ENCODE results near the gene HSD17B2. TPM values are rescaled to one million over a fixed set of nuclear protein-coding genes. Genes with fewer than 3 reads are reported as not detected.
A peak's percentile ranks its signal among the peaks of the same experiment; 100 is the strongest.
"Not testable (repeated sequence)": the region's sequence is repeated elsewhere in the genome, so short reads cannot be mapped to it uniquely, and the experiment has no call there.

HSD17B2 gene
- total and polyA plus RNA-seq, 5 donors, result not detected

GRCh38 chr16:82108100-82108499, 73.0 kb downstream of the HSD17B2 start:
- ATAC-seq, result peak; percentile 22 to 49
- no peaks in the 10 kb centered on the region for H3K4me1 ChIP-seq (ENCODE audit: control insufficient read depth, insufficient read depth, low read length)
- intact Hi-C loops (cut with DNase I), result no loop called here
- no peak overlapping the region for H3K27ac ChIP-seq (ENCODE audit: low read length)
- 57% methylated on average over 2 of the region's 2 CpGs for WGBS
- no peaks in the 10 kb centered on the region for H3K9me3 ChIP-seq (ENCODE audit: control insufficient read depth, low read length)
- no peaks in the 10 kb centered on the region for H3K27me3 ChIP-seq (ENCODE audit: control insufficient read depth, insufficient read depth)
- H3K4me3 ChIP-seq (ENCODE audit: low read length), result no peak overlapping the region
- DNase-seq, result no peak

GRCh38 chr16:82108774-82109173, 73.7 kb downstream of the HSD17B2 start:
- Histone ChIP-seq H3K27ac (ENCODE audit: low read length) (no peak overlapping the region), H3K4me3 (ENCODE audit: low read length) (no peak overlapping the region), H3K9me3 (ENCODE audit: control insufficient read depth, low read length) (no peaks in the 10 kb centered on the region), H3K27me3 (ENCODE audit: control insufficient read depth, insufficient read depth) (no peaks in the 10 kb centered on the region), H3K4me1 (ENCODE audit: control insufficient read depth, insufficient read depth, low read length) (no peaks in the 10 kb centered on the region)
- peak in 1 of 2 donors; percentile 48 for ATAC-seq
- WGBS, result 38% methylated on average over 6 of the region's 6 CpGs
- peak in 1 of 3 donors; percentile 52 for DNase-seq
- intact Hi-C loops (cut with DNase I), result no loop called here

GRCh38 chr16:82109266-82109665, 74.2 kb downstream of the HSD17B2 start:
- H3K27ac ChIP-seq (ENCODE audit: low read length); intact Hi-C loops (cut with DNase I); H3K4me1 ChIP-seq (ENCODE audit: control insufficient read depth, insufficient read depth, low read length); H3K9me3 ChIP-seq (ENCODE audit: control insufficient read depth, low read length); ATAC-seq; H3K4me3 ChIP-seq (ENCODE audit: low read length); DNase-seq; H3K27me3 ChIP-seq (ENCODE audit: control insufficient read depth, insufficient read depth): not testable (repeated sequence)
- 57% methylated on average over 3 of the region's 3 CpGs for WGBS

GRCh38 chr16:82111944-82112343, 76.9 kb downstream of the HSD17B2 start:
- H3K9me3 ChIP-seq (ENCODE audit: control insufficient read depth, low read length), result no peaks in the 10 kb centered on the region
- intact Hi-C loops (cut with DNase I), result loop anchor here in 1 of 4 donors (10.0 kb wide), 1 partner anchor 123 kb away; no protein-coding TSS in a partner anchor
- no peaks in the 10 kb centered on the region for H3K27me3 ChIP-seq (ENCODE audit: control insufficient read depth, insufficient read depth)
- H3K27ac ChIP-seq (ENCODE audit: low read length), result no peak overlapping the region
- DNase-seq, result no peak
- ATAC-seq, result no peak
- no peaks in the 10 kb centered on the region for H3K4me1 ChIP-seq (ENCODE audit: control insufficient read depth, insufficient read depth, low read length)
- 80% methylated on average over 2 of the region's 2 CpGs for WGBS
- no peak overlapping the region for H3K4me3 ChIP-seq (ENCODE audit: low read length)

GRCh38 chr16:82113741-82114140, 78.7 kb downstream of the HSD17B2 start:
- Histone ChIP-seq H3K4me1 (ENCODE audit: control insufficient read depth, insufficient read depth, low read length) (no peaks in the 10 kb centered on the region), H3K4me3 (ENCODE audit: low read length) (no peak overlapping the region), H3K27ac (ENCODE audit: low read length) (no peak overlapping the region), H3K27me3 (ENCODE audit: control insufficient read depth, insufficient read depth) (no peaks in the 10 kb centered on the region), H3K9me3 (ENCODE audit: control insufficient read depth, low read length) (no peaks in the 10 kb centered on the region)
- no peak for DNase-seq
- WGBS, result 65% methylated on average over 3 of the region's 3 CpGs
- no peak for ATAC-seq
- intact Hi-C loops (cut with DNase I), result loop anchor here in 1 of 4 donors (10.0 kb wide), 1 partner anchor 121 kb away; no protein-coding TSS in a partner anchor

GRCh38 chr16:82116535-82116934, 81.5 kb downstream of the HSD17B2 start:
- DNase-seq, result no peak
- H3K27me3 ChIP-seq (ENCODE audit: control insufficient read depth, insufficient read depth), result no peaks in the 10 kb centered on the region
- 62% methylated on average over 1 of the region's 1 CpG for WGBS
- no peak overlapping the region for H3K27ac ChIP-seq (ENCODE audit: low read length)
- no peak for ATAC-seq
- no peaks in the 10 kb centered on the region for H3K4me1 ChIP-seq (ENCODE audit: control insufficient read depth, insufficient read depth, low read length)
- intact Hi-C loops (cut with DNase I), result loop anchor here in 1 of 4 donors (10.0 kb wide), 1 partner anchor 118 kb away; no protein-coding TSS in a partner anchor
- no peak overlapping the region for H3K4me3 ChIP-seq (ENCODE audit: low read length)
- H3K9me3 ChIP-seq (ENCODE audit: control insufficient read depth, low read length), result no peaks in the 10 kb centered on the region

GRCh38 chr16:82118749-82119148, 83.7 kb downstream of the HSD17B2 start:
- Histone ChIP-seq H3K4me1 (ENCODE audit: control insufficient read depth, insufficient read depth, low read length) (no peaks in the 10 kb centered on the region), H3K27me3 (ENCODE audit: control insufficient read depth, insufficient read depth) (no peaks in the 10 kb centered on the region), H3K27ac (ENCODE audit: low read length) (no peak overlapping the region), H3K4me3 (ENCODE audit: low read length) (no peak overlapping the region), H3K9me3 (ENCODE audit: control insufficient read depth, low read length) (no peaks in the 10 kb centered on the region)
- ATAC-seq (no peak), DNase-seq (no peak)
- 90% methylated on average over 2 of the region's 2 CpGs for WGBS
- intact Hi-C loops (cut with DNase I), result loop anchor here in 1 of 4 donors (10.0 kb wide), 1 partner anchor 116 kb away; no protein-coding TSS in a partner anchor

GRCh38 chr16:82119405-82119804, 84.4 kb downstream of the HSD17B2 start:
- DNase-seq, result no peak

GRCh38 chr16:82124651-82125050, 89.6 kb downstream of the HSD17B2 start:
- 84% methylated on average over 3 of the region's 3 CpGs for WGBS
- DNase-seq (no peak), ATAC-seq (no peak)
- Histone ChIP-seq H3K4me1 (ENCODE audit: control insufficient read depth, insufficient read depth, low read length) (no peaks in the 10 kb centered on the region), H3K27me3 (ENCODE audit: control insufficient read depth, insufficient read depth) (no peaks in the 10 kb centered on the region), H3K27ac (ENCODE audit: low read length) (no peak overlapping the region), H3K4me3 (ENCODE audit: low read length) (no peak overlapping the region), H3K9me3 (ENCODE audit: control insufficient read depth, low read length) (no peaks in the 10 kb centered on the region)
- intact Hi-C loops (cut with DNase I), result no loop called here

More at GRCh38 chr16:82119405-82119804, 84.4 kb downstream of the HSD17B2 start:
- no peaks in the 10 kb centered on the region for H3K4me1 ChIP-seq (ENCODE audit: control insufficient read depth, insufficient read depth, low read length)
- H3K4me3 ChIP-seq (ENCODE audit: low read length), result no peak overlapping the region
- 67% methylated on average over 4 of the region's 4 CpGs for WGBS
- ATAC-seq, result no peak
- no peak overlapping the region for H3K27ac ChIP-seq (ENCODE audit: low read length)
- intact Hi-C loops (cut with DNase I), result loop anchor here in 1 of 4 donors (10.0 kb wide), 1 partner anchor 115 kb away; no protein-coding TSS in a partner anchor
- H3K9me3 ChIP-seq (ENCODE audit: control insufficient read depth, low read length), result no peaks in the 10 kb centered on the region
- H3K27me3 ChIP-seq (ENCODE audit: control insufficient read depth, insufficient read depth), result no peaks in the 10 kb centered on the region

GRCh38 chr16:82129881-82130280, 94.8 kb downstream of the HSD17B2 start:
- ATAC-seq (no peak), DNase-seq (no peak)
- Histone ChIP-seq H3K4me3 (ENCODE audit: low read length) (no peak overlapping the region), H3K27ac (ENCODE audit: low read length) (no peak overlapping the region), H3K27me3 (ENCODE audit: control insufficient read depth, insufficient read depth) (no peaks in the 10 kb centered on the region), H3K4me1 (ENCODE audit: control insufficient read depth, insufficient read depth, low read length) (no peaks in the 10 kb centered on the region), H3K9me3 (ENCODE audit: control insufficient read depth, low read length) (no peaks in the 10 kb centered on the region)
- WGBS, result 77% methylated on average over 3 of the region's 3 CpGs
- intact Hi-C loops (cut with DNase I), result no loop called here

GRCh38 chr16:82133798-82134197, 98.7 kb downstream of the HSD17B2 start:
- WGBS, result 90% methylated on average over 6 of the region's 6 CpGs
- DNase-seq (no peak), ATAC-seq (no peak)
- Histone ChIP-seq H3K4me3 (ENCODE audit: low read length) (no peak overlapping the region), H3K4me1 (ENCODE audit: control insufficient read depth, insufficient read depth, low read length) (no peaks in the 10 kb centered on the region), H3K27me3 (ENCODE audit: control insufficient read depth, insufficient read depth) (no peaks in the 10 kb centered on the region), H3K27ac (ENCODE audit: low read length) (no peak overlapping the region), H3K9me3 (ENCODE audit: control insufficient read depth, low read length) (no peaks in the 10 kb centered on the region)
- intact Hi-C loops (cut with DNase I), result no loop called here

GRCh38 chr16:82134846-82135245, 99.8 kb downstream of the HSD17B2 start:
- Histone ChIP-seq H3K27ac (ENCODE audit: low read length) (no peak overlapping the region), H3K4me1 (ENCODE audit: control insufficient read depth, insufficient read depth, low read length) (no peaks in the 10 kb centered on the region), H3K27me3 (ENCODE audit: control insufficient read depth, insufficient read depth) (no peaks in the 10 kb centered on the region), H3K4me3 (ENCODE audit: low read length) (no peak overlapping the region), H3K9me3 (ENCODE audit: control insufficient read depth, low read length) (no peaks in the 10 kb centered on the region)
- intact Hi-C loops (cut with DNase I), result no loop called here
- DNase-seq (no peak), ATAC-seq (no peak)
- 89% methylated on average over 8 of the region's 8 CpGs for WGBS
